HG02571 (cell line): ENCODE results near the gene EMILIN3.
"Not testable (repeated sequence)": the region's sequence is repeated elsewhere in the genome, so short reads cannot be mapped to it uniquely, and the experiment has no call there.

Experiments used
- ATAC-seq: cut with Tn5 transposase; IDR thresholded peaks from one replicate; pipeline ENCODE4 v1.9.1; 2021; ENCODE audit warnings: mild to moderate bottlenecking, moderate library complexity; ENCODE audit not compliant: unreplicated experiment

EMILIN3 gene

DNA sequence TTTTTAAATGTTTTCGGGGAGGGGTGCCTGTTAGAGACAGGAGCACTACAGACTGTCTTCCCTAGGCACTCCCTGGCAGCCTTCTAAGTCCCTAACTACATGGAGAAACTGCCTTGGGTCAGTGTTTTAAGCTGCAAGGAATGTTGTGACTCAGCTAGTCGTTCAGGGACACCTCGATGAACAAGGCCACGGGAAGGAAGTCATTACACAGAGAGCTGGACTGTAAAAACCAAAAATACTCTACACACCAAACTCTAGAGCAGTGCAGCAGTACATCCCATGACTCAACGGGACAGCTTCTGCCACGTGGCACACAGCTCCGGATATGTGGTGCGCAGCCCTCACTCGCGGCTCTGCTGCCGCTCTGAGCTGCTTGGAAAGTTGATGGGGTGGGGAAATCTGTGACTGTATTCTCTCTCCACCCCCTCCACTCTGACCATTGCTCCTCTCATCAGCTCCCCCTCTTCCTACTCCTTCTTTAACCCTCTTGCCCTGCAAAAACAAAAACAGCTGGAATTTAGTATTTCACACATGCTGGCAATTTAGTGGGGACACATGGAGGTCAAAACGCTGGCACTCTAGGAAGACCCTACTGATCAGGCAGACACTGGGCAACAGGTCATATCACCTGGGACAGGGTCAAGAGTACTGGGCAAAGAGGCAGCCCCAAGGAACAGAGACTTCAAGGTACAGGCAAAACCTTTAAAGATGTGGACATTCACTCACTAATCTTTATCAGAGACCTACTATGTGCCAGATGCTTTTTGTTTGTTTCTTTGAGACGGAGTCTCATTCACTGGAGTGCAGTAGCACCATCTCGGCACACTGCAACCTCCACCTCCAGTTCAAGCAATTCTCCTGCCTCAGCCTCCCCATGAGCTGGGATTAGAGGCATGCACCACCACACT lies 36.9 kb downstream of the EMILIN3 start:
- no peak for ATAC-seq

DNA sequence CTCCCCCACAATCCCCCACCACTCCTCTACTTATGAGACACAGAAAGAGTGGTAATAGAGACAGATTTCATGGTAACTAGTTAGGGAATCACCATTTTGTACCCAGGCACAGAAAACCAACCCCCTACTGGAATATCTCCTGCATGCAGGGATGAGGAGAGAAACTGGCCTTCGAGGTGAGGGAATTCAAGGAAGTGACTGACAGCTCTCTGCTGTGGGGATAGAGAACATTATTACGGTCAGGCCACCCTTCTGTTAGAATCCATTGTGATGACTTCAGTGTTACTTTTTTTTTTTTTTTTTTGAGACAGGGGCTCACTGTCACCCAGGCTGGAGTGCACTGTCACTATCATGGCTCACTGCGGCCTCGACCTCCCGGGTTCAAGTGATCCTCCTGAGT lies 39.4 kb downstream of the EMILIN3 start:
- ATAC-seq = no peak

DNA sequence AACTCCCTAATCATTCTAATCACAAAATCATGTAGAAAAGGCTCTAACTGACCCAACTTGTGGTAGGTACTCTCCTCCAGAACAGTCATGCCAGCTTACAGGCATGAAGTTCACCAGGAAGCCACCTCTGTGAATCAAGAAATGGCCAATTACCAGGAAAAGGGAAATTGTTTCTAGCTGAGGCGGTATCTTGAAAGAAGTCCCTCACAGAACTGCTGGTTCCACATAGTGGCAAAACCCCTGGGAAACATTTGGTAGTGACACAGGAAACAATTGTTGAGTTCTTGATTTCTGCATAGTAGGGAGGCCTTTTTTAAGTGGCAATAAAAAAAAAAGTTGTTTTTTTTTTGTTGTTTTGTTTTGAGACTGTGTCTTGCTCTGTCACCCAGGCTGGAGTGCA lies 45.6 kb downstream of the EMILIN3 start:
- no peak for ATAC-seq

DNA sequence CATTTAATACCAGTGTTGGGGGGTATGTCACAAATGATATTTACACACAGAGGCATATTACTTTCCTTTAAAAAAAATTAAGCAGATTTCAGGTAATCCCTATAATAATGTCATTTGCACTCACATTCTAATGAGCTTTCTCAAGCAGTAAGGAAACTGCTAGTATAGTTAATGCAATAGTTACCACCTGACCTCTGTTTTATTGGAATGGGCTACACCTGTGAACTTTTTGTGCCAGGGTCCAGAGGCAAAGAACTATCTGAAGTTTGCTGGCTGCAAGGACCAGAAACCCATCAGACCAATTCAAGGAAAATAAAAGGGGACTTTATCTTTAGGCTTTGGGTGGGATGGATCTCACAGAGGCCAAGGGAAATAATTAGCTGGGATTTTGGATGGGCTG lies 46.2 kb downstream of the EMILIN3 start:
- ATAC-seq = no peak

DNA sequence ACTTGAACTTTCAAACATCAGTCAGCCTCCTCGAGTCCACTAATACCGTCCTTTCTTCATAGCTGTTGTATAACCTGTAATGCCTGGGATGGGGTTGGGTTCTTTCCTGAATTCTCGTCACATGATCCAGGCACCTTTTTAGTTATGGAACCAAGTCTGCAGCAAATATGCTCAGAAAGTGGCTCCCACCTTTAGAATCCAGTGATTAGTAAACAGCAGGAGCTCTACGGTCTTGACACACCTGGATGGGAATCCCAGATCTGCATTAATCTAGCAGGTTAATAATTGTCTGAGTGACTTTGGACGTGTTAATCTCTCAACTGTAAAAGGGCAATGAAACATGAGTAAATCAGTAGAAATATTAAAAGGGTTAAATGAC lies 48.4 kb downstream of the EMILIN3 start:
- no peak for ATAC-seq

DNA sequence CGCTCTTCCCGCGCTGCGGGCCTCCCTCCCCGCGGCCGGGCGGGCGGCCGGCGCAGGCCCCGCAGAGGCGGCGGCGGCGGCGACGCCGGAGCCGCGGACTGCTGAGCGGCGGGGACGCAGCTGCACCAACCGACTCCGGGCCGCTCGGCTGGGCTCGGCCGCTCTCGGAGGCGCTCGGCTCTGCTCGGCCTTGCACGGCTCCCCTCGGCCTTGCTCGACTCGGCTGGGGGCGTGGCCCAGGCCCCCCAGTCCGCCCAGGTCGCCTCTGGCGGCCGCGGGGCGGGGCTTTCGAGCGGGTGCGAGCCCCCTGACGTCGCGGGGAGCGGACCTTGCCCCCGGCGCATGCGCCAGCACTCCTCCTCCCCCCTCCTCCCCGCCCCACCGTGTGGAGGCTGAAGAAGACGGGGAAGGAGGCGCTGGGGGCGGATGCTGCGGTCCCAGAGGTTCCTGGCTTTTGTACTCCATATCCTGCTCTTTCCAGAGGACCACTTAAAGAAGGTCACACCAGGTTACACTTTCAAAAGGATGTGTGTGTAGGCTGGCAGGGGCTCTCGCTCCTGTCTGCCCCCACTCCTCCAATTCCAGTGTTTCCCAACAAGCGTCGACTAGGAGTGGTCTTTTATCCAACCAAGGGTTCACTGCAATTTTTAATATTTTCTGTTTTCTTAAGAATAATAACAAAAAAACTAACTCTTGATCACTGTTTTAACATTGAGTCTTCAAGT lies 48.9 kb downstream of the EMILIN3 start, which contains the start of gene ZHX3:
ZHX3 (minus strand) TSS at position 186 of the 725 bp plus-strand sequence. CDS start 112,815 bp downstream, outside the sequence.
- ATAC-seq = peak; percentile 95

DNA sequence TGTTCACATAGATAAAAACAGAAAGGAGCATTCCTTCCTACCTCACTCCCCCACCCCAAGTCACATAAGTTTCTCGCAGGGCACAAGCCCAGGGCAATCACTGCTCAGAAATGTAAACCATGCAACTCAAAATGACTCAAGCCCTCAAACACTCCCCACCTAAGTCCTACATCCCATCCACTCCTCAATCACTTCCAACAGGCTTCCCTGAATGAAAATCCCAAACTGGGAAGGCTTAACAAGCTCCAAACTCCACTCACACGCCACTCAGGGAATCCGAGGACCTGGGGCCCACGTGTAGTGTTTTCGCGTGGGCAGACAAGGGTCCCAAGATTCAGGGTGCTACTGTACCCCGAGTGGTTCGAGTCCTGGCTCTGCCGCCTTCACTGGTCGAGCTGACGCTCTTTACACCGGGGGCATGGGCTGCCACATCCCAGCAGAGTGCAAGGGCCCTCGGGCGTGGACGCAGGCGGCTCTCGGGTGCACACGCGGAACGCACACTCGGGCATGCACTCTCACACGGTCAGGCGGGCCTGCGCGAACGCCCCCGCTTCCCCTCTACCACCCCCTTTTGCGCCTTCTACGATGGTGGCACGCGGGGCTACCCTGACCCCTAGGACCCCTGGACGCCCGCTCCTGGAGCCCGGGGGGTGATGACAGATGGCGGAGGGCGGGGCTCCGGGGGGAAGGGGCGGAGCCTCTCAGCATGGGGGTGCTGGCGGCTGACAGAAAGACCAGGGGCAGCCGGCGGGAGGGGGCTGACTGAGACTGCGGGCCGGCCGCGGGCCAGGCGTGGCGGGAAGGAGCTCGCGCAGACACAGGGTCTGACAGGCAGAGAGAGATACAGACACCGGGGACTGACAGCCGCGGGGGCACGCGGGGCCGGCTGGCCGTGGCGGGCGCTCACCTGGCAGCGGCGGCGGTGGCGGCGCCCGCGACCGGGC lies 49.7 kb downstream of the EMILIN3 start:
- ATAC-seq = peak; percentile 73

DNA sequence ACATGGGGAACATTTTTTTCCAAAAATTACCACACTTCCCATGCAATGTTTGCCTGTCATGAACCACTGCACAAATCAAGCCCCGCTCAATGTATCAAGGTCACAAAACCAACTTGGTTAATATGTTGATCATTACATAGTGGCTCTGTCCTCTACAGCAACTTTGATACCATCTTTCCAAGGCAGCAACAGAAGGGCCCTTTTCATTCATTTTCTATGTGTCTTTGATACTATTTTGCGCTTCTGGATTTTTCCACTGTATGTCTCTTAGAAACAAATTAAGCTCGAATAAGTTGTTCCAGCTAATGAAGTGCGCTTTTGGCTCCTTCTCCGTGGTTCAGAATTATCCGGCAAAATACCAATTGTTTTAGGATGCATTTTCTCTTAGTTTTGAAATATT lies 50.6 kb downstream of the EMILIN3 start:
- no peak for ATAC-seq

DNA sequence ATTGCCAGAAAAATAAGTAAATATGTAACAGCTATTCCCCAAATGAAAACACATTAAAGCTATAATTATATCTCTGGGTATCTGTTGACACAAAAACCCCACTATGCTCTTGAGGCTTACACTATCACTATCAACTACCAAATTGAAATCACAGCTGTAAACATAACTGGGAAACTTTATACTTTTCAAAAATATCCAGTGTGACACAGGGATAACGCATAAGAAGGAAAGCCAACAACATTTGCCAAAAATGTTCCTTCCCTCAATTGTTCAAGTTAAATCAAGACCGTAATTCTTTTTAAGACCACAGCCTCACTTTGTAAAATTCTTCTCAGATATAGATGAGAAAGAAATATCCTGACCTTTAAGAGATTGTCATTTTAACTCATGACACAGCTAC lies 52.2 kb downstream of the EMILIN3 start:
- ATAC-seq = no peak

DNA sequence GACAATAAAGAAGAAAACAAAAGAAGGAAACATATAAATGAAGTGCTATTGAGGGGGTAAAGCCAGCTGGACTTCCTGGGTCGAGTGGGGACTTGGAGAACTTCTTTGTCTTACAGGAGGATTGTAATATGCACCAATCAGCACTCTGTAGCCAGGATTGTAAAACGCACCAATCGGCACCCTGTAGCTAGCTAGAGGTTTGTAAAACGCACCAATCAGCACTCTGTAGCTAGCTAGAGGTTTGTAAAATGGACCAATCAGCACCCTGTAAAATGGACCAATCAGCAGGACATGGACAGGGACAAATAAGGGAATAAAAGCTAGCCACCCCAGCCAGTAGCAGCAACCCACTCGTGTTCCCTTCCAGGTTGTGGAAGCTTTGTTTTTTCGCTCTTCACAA lies 54.6 kb downstream of the EMILIN3 start:
- ATAC-seq = not testable (repeated sequence)
